Upper lobe of left lung (tissue), 6 donors: Measurements from ENCODE around the gene TMEM121. TPM values are rescaled to one million over a fixed set of nuclear protein-coding genes. Genes with fewer than 3 reads are reported as not detected.

Experiments used
- ATAC-seq, 2 donors: fragments of 200-7000 bp; cut with Tn5 transposase; one replicate each; pipeline ENCODE4 v1.9.1; 2022; ENCODE audit warnings: mild to moderate bottlenecking in 2 of 2, moderate library complexity in 2 of 2; ENCODE audit not compliant: low FRiP score in 2 of 2
- DNase-seq, 2 donors: peaks; one replicate each; pipeline ENCODE4 v3.0.0-alpha.2; 2019 to 2020
- H3K27ac ChIP-seq, 4 donors: fragments of 200-600 bp; sonication (generic); one replicate each; pipeline ENCODE4 v1.5.1; 2016 to 2019
- H3K27me3 ChIP-seq, 4 donors: fragments of 200-600 bp; sonication (generic); one replicate each; pipeline ENCODE4 v1.5.1; 2017 to 2019
- H3K36me3 ChIP-seq, 4 donors: fragments of 200-600 bp; sonication (generic); one replicate each; pipeline ENCODE4 v1.5.1; 2016 to 2019
- H3K4me1 ChIP-seq, 4 donors: fragments of 200-600 bp; sonication (generic); one replicate each; pipeline ENCODE4 v1.5.1; 2018 to 2019
- H3K4me3 ChIP-seq, 4 donors: fragments of 200-600 bp; sonication (generic); one replicate each; pipeline ENCODE4 v1.5.1; 2017 to 2019; ENCODE audit warnings: mild to moderate bottlenecking in 2 of 4, moderate library complexity in 1 of 4
- H3K9me3 ChIP-seq, 4 donors: fragments of 200-600 bp; sonication (generic); one replicate each; pipeline ENCODE4 v1.5.1; 2018 to 2019
- EP300 ChIP-seq, 4 donors: sonication (generic); formaldehyde crosslinking; IDR thresholded peaks; one replicate each; pipeline ENCODE4 v1.5.1; 2017; ENCODE audit warnings: antibody characterized with exemption in 4 of 4, control low read depth in 2 of 4
- POLR2A ChIP-seq, 4 donors: fragments of 450-650 bp; IDR thresholded peaks; one replicate each; pipeline ENCODE4 v1.5.1; 2016 to 2017; ENCODE audit warnings: antibody characterized with exemption in 4 of 4, mild to moderate bottlenecking in 2 of 4
- POLR2AphosphoS5 ChIP-seq, 2 donors: sonication (generic); formaldehyde crosslinking; IDR thresholded peaks; one replicate each; pipeline ENCODE4 v1.5.1; 2017; ENCODE audit warnings: antibody characterized with exemption in 2 of 2
- WGBS, 2 donors: methylation state at CpG; one replicate each; pipeline ENCODE4 v1.1.5; 2017 to 2018; 5-methylcytosine and 5-hydroxymethylcytosine counted together
- total RNA-seq, 6 donors: library from RNA; depleted of rRNA in 4 of 6; stranded (reverse); fragments of >200 nt in 4 of 6; gene quantifications; one replicate each; pipeline versions ENCODE4 v1.1.0 to v1.2.1, GENCODE V29; 2016 to 2021
- TF ChIP-seq, protein P1 (sequence below), 6 experiments: fragments of 450-650 bp in 4 of 6; fragments of 200-600 bp in 2 of 6; sonication (generic) in 2 of 6; IDR thresholded peaks; one replicate each; pipeline ENCODE4 v1.5.1; 2016 to 2019; ENCODE audit warnings: antibody characterized with exemption in 6 of 6
- donor health status: DM: no; HTN: no; CAD: no; lungs with moderate emphysema.
- donor health status: DM: no; HTN: yes; CAD: no; lungs with severe emphysema.

The TMEM121 gene
- total RNA-seq, 6 donors from 2014 or later, result 0.69 to 4.6 (median 3.8) TPM; not detected in 1

GRCh38 chr14:105495990-105496830, 30.2 kb upstream of the TMEM121 start:
- H3K4me1 ChIP-seq, result peaks cover 6 to 10% (median 8%) of the 10 kb centered on the region in 4 donors
- no peaks in the 10 kb centered on the region for H3K27me3 ChIP-seq
- no peaks in the 10 kb centered on the region for H3K9me3 ChIP-seq
- peaks cover 0 to 14% (median 5%) of the 10 kb centered on the region in 4 donors for H3K36me3 ChIP-seq
- no peak overlapping the region for H3K27ac ChIP-seq
- no peak overlapping the region for H3K4me3 ChIP-seq
- DNase-seq (peak; percentile 18 to 62), ATAC-seq (no peak)
- TF ChIP-seq, protein P1, sequence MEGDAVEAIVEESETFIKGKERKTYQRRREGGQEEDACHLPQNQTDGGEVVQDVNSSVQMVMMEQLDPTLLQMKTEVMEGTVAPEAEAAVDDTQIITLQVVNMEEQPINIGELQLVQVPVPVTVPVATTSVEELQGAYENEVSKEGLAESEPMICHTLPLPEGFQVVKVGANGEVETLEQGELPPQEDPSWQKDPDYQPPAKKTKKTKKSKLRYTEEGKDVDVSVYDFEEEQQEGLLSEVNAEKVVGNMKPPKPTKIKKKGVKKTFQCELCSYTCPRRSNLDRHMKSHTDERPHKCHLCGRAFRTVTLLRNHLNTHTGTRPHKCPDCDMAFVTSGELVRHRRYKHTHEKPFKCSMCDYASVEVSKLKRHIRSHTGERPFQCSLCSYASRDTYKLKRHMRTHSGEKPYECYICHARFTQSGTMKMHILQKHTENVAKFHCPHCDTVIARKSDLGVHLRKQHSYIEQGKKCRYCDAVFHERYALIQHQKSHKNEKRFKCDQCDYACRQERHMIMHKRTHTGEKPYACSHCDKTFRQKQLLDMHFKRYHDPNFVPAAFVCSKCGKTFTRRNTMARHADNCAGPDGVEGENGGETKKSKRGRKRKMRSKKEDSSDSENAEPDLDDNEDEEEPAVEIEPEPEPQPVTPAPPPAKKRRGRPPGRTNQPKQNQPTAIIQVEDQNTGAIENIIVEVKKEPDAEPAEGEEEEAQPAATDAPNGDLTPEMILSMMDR (IDR thresholded peaks at IDR 0.05), result no peak
- TF ChIP-seq EP300 (IDR thresholded peaks at IDR 0.05) (no peak), POLR2AphosphoS5 (IDR thresholded peaks at IDR 0.05) (no peak), POLR2A (IDR thresholded peaks at IDR 0.05) (no peak)
- WGBS, 2 donors, result 83 to 89% methylated on average over 7 to 16 of the region's 18 CpGs

DNA sequence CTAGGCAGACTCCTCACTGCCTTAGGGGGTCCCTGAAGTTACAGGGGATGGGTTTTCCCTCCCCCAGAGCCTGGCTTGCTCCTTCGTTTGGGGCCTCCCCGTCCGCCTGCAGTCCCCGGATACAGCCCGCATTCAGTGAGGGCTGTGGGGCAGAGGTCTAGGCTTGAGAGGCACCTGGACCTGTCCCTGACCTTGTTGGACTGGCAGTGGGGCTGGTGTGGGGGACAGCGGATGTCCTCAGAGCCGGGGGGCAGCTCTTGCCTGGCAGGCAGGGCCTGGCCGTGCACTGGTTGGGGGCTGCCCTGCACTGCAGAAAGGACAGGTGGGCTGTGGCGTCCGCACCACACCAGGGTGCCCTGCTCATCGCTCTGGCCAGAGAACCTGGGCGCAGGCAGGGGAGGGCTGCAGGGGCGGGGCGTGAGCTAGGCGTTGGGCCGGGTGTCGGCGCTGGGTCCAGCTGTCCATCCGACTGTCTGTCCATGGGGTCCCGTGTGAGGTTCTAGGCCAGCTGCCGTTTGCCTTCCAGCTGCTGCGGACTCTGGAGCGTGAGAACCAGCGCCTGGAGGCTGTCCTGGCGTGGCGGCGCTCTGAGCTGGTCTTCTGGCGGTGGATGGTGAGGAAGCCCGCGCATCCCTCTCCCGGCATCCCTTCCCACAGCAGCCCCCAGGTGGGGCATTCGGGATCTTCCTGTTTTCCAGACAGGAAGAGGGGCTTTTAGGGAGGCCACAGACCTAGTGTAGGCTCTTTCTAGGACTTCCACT, 29.4 kb upstream of the TMEM121 start:
- ATAC-seq, result no peak
- 90 to 95% methylated on average over 8 to 32 of the region's 32 CpGs for WGBS, 2 donors
- Histone ChIP-seq H3K36me3 (peaks cover 0 to 14% (median 5%) of the 10 kb centered on the region in 4 donors), H3K4me1 (peaks cover under 1 to 2% (median under 1%) of the 10 kb centered on the region in 4 donors), H3K27ac (no peak overlapping the region), H3K4me3 (no peak overlapping the region), H3K9me3 (no peaks in the 10 kb centered on the region), H3K27me3 (no peaks in the 10 kb centered on the region)
- peak; percentile 15 to 83 for DNase-seq
- TF ChIP-seq, protein P1 (IDR thresholded peaks at IDR 0.05), result no peak
- TF ChIP-seq POLR2A (IDR thresholded peaks at IDR 0.05) (no peak), EP300 (IDR thresholded peaks at IDR 0.05) (no peak), POLR2AphosphoS5 (IDR thresholded peaks at IDR 0.05) (no peak)

DNA sequence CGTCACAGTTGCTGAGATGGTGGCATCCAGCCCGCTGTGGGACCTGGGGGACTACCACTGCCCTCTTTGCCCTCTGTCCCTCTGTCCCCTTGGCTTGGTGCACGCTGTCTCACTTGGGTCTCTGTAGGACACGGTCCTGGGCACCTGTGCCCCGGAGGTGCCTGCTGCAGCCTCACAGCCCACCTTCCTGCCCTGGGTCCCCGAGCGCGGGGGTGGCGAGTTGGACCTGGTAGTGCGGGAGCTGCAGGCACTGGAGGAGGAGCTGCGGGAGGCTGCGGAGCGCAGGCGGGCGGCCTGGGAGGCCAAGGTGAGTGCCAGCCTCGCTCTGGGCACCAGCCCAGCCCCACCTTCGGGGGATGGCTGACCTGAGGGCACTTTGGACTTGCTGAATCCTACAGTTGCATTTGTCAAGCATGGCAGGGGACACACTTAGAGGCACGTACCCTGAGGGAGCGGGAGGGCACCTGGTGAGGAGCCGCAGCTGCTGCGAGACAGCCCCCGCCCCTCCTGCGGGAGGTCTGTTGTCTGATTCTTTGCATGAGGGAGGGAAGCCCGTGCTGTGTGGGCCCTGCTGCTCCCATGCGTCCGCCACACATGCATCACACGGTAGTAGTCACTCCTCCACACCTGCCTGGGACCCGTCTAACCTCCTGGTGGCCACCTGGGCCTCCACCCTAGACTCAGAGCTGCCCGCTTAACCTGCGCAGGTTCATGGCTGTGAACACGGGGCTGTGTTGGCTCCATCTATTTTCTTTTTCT, 28.5 kb upstream of the TMEM121 start:
- Histone ChIP-seq H3K4me1 (no peaks in the 10 kb centered on the region), H3K4me3 (no peak overlapping the region), H3K9me3 (no peaks in the 10 kb centered on the region), H3K27me3 (no peaks in the 10 kb centered on the region), H3K27ac (no peak overlapping the region), H3K36me3 (peaks cover 0 to 11% (median 5%) of the 10 kb centered on the region in 4 donors)
- DNase-seq, result peak; percentile 17 to 87
- TF ChIP-seq POLR2AphosphoS5 (IDR thresholded peaks at IDR 0.05) (no peak), POLR2A (IDR thresholded peaks at IDR 0.05) (no peak), EP300 (IDR thresholded peaks at IDR 0.05) (no peak)
- TF ChIP-seq, protein P1 (IDR thresholded peaks at IDR 0.05), result no peak
- no peak for ATAC-seq
- WGBS, 2 donors, result 94 to 96% methylated on average over 29 to 31 of the region's 31 CpGs

- 91 to 97% methylated on average over 17 to 35 of the region's 36 CpGs for WGBS, 2 donors
- Histone ChIP-seq H3K9me3 (no peaks in the 10 kb centered on the region), H3K4me3 (no peak overlapping the region), H3K4me1 (no peaks in the 10 kb centered on the region), H3K27ac (no peak overlapping the region), H3K27me3 (no peaks in the 10 kb centered on the region), H3K36me3 (peaks cover 0 to 7% (median 4%) of the 10 kb centered on the region in 4 donors)
- ATAC-seq (no peak), DNase-seq (peak; percentile 19 to 83)
- TF ChIP-seq POLR2AphosphoS5 (IDR thresholded peaks at IDR 0.05) (no peak), POLR2A (IDR thresholded peaks at IDR 0.05) (no peak), EP300 (IDR thresholded peaks at IDR 0.05) (no peak)
- TF ChIP-seq, protein P1 (IDR thresholded peaks at IDR 0.05), result no peak
Observed at GRCh38 chr14:105498430-105499255, 27.7 kb upstream of the TMEM121 start.
